BLaER1 treated with 17β-estradiol and CSF1 and Interleukin-3, amounts not matched to agents 10 nM and 100 nM (cell line): ENCODE results near the gene NALCN.

Source experiments
- H3K27ac ChIP-seq, 11 experiments: shearing (Covaris generic); formaldehyde crosslinking; 2 replicates each; pipeline ENCODE4 v1.8.1; 2022
- H3K27me3 ChIP-seq, 11 experiments: shearing (Covaris generic); formaldehyde crosslinking; 2 replicates each; pipeline ENCODE4 v1.8.1; 2022
- H3K36me3 ChIP-seq, 11 experiments: shearing (Covaris generic); formaldehyde crosslinking; 2 replicates each; pipeline ENCODE4 v1.8.1; 2022
- H3K4me1 ChIP-seq, 10 experiments: shearing (Covaris generic); formaldehyde crosslinking; 2 replicates each; pipeline ENCODE4 v1.8.1; 2022
- H3K4me2 ChIP-seq, 11 experiments: shearing (Covaris generic); formaldehyde crosslinking; 2 replicates each; pipeline ENCODE4 v1.8.1; 2022
- H3K4me3 ChIP-seq, 10 experiments: shearing (Covaris generic); formaldehyde crosslinking; 2 replicates each; pipeline ENCODE4 v1.8.1; 2022
- H3K9ac ChIP-seq, 11 experiments: shearing (Covaris generic); formaldehyde crosslinking; 2 replicates each; pipeline ENCODE4 v1.8.1; 2022
- H3K9me3 ChIP-seq, 11 experiments: shearing (Covaris generic); formaldehyde crosslinking; replicated peaks in 1 of 11; 2 replicates each; pipeline ENCODE4 v1.8.1; 2022
- H4K20me1 ChIP-seq, 11 experiments: shearing (Covaris generic); formaldehyde crosslinking; 2 replicates each; pipeline ENCODE4 v1.8.1; 2022
- Cebpa-rat ChIP-seq, 11 experiments: shearing (Covaris generic); IDR thresholded peaks; 2 replicates each; pipeline ENCODE4 v1.8.1; 2022

NALCN gene

DNA sequence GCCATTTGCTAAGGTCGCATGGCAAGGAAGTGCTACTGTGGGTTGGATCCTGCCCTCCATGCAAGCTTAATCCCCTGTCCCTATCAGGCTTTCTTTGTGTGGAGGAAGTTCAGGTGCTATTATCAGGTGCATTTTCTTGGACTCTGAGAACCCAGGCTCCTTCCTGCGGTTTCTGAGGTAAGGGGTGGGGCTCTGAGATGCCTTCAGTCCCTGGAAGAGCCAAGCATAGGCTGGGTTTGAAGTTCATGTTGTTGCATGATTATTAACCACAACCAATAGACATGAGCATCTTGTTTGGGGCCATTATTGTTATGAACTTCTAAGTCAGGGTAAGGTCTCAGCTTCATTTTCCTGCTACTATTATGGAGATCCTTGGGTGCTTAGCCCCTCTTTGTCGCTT is 109.5 kb downstream of the NALCN start:
- H3K27ac ChIP-seq, result no peak overlapping the region
- no peaks in the 10 kb centered on the region for H3K36me3 ChIP-seq
- no peak overlapping the region for H3K4me2 ChIP-seq
- TF ChIP-seq Cebpa-rat (IDR thresholded peaks at IDR 0.05), result no peak
- H3K4me1 ChIP-seq, result peaks cover 0 to 9% (median 0%) of the 10 kb centered on the region in 10 experiments; a peak in 3 of 20 replicates
- no peak overlapping the region for H3K4me3 ChIP-seq
- H3K9me3 ChIP-seq, result 0 out of 22 replicates have a peak, but pooled peaks cover 0 to 6% (median 0%) of the 10 kb centered on the region in 11 experiments
- H3K27me3 ChIP-seq, result no peaks in the 10 kb centered on the region
- no peaks in the 10 kb centered on the region for H4K20me1 ChIP-seq
- H3K9ac ChIP-seq, result no peak overlapping the region

- no peak overlapping the region for H3K9ac ChIP-seq
- H3K4me1 ChIP-seq, result peaks cover 0 to 9% (median 0%) of the 10 kb centered on the region in 10 experiments; a peak in 3 of 20 replicates
- no peak overlapping the region for H3K4me3 ChIP-seq
- no peaks in the 10 kb centered on the region for H4K20me1 ChIP-seq
- H3K27me3 ChIP-seq, result no peaks in the 10 kb centered on the region
- no peaks in the 10 kb centered on the region for H3K36me3 ChIP-seq
- H3K27ac ChIP-seq, result no peak overlapping the region
- no peak for TF ChIP-seq Cebpa-rat (IDR thresholded peaks at IDR 0.05)
- no peak overlapping the region for H3K4me2 ChIP-seq
- 0 out of 22 replicates have a peak, but pooled peaks cover 0 to 6% (median 0%) of the 10 kb centered on the region in 11 experiments for H3K9me3 ChIP-seq
Observed at GRCh38 chr13:101305981-101306411, 110.3 kb downstream of the NALCN start.

GRCh38 chr13:101303521-101303920 is 112.8 kb downstream of the NALCN start:
- no peak overlapping the region for H3K4me3 ChIP-seq
- peak overlapping the region in 3 of 11 experiments; percentile 1 to 59 (median 2); a peak in 4 of 22 replicates for H3K4me2 ChIP-seq
- no peak for TF ChIP-seq Cebpa-rat (IDR thresholded peaks at IDR 0.05)

GRCh38 chr13:101301053-101301452 is 115.3 kb downstream of the NALCN start:
- Histone ChIP-seq H3K9me3 (0 out of 22 replicates have a peak, but pooled peaks cover 0 to 4% (median 0%) of the 10 kb centered on the region in 11 experiments), H3K27me3 (no peaks in the 10 kb centered on the region), H3K4me1 (peaks cover 0 to 9% (median 0%) of the 10 kb centered on the region in 10 experiments; a peak in 3 of 20 replicates), H4K20me1 (no peaks in the 10 kb centered on the region), H3K4me3 (no peak overlapping the region), H3K4me2 (no peak overlapping the region), H3K27ac (no peak overlapping the region), H3K9ac (no peak overlapping the region), H3K36me3 (no peaks in the 10 kb centered on the region)
- TF ChIP-seq Cebpa-rat (IDR thresholded peaks at IDR 0.05), result no peak

More at GRCh38 chr13:101303521-101303920, 112.8 kb downstream of the NALCN start:
- H4K20me1 ChIP-seq, result no peaks in the 10 kb centered on the region
- 0 out of 22 replicates have a peak, but pooled peaks cover 0 to 6% (median 0%) of the 10 kb centered on the region in 11 experiments for H3K9me3 ChIP-seq
- no peaks in the 10 kb centered on the region for H3K36me3 ChIP-seq
- H3K4me1 ChIP-seq, result peaks cover 0 to 9% (median 0%) of the 10 kb centered on the region in 10 experiments; a peak in 3 of 20 replicates
- H3K27me3 ChIP-seq, result no peaks in the 10 kb centered on the region
- no peak overlapping the region for H3K9ac ChIP-seq
- no peak overlapping the region for H3K27ac ChIP-seq

- TF ChIP-seq Cebpa-rat (IDR thresholded peaks at IDR 0.05), result no peak
- Histone ChIP-seq H3K36me3 (no peaks in the 10 kb centered on the region), H3K27me3 (no peaks in the 10 kb centered on the region), H4K20me1 (no peaks in the 10 kb centered on the region), H3K4me1 (peaks cover 0 to 9% (median 0%) of the 10 kb centered on the region in 10 experiments; a peak in 3 of 20 replicates), H3K27ac (no peak overlapping the region), H3K9ac (no peak overlapping the region), H3K4me3 (no peak overlapping the region), H3K4me2 (no peak overlapping the region), H3K9me3 (0 out of 22 replicates have a peak, but pooled peaks cover 0 to 2% (median 0%) of the 10 kb centered on the region in 11 experiments)
Observed at GRCh38 chr13:101300531-101300930, 115.8 kb downstream of the NALCN start.

DNA sequence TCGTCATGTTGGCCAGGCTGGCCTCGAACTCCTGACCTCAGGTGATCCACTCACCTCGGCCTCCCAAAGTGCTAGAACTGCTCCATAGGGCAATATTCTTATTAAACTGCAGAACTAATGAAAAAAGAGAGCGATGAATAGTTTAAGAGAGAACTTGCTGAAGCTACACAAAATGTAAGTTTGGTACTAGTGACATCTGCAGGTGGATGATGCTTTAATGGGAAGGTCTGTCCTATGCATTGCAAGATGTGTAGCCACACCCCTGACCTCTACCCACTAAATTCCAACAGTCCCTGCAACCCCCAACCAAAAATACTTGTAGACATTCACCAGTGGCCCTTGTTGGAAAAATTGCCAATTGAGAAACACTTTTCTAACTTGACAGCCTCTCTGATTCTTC is 117.8 kb downstream of the NALCN start:
- H3K9ac ChIP-seq, result no peak overlapping the region
- TF ChIP-seq Cebpa-rat (IDR thresholded peaks at IDR 0.05), result no peak
- peaks cover 0 to 13% (median 0%) of the 10 kb centered on the region in 11 experiments; a peak in 6 of 22 replicates for H3K9me3 ChIP-seq
- no peaks in the 10 kb centered on the region for H4K20me1 ChIP-seq
- no peak overlapping the region for H3K27ac ChIP-seq
- no peak overlapping the region for H3K4me3 ChIP-seq
- no peak overlapping the region for H3K4me2 ChIP-seq
- H3K36me3 ChIP-seq, result no peaks in the 10 kb centered on the region
- peaks cover 0 to 8% (median 0%) of the 10 kb centered on the region in 10 experiments; a peak in 3 of 20 replicates for H3K4me1 ChIP-seq
- H3K27me3 ChIP-seq, result no peaks in the 10 kb centered on the region

DNA sequence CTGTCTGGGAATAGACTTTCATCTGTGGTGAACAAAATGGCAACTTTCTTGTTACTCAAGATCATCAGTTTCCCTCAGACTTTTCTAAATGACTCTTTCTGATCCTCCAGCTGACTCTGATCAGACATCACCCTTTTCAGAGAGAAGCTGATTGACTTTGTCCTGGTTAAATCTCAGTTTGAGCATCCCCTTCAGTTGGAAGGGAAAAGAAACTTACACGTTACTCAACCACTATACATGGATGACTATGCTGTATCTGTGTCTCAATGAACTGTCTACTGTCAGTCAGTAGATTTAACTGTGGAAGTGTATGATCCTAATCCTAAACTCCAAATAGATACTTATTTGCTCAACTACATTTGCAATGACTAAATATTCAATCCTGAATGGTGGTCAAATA is 118.5 kb downstream of the NALCN start:
- H3K4me1 ChIP-seq, result peaks cover 0 to under 1% (median 0%) of the 10 kb centered on the region in 10 experiments; a peak in 1 of 20 replicates
- TF ChIP-seq Cebpa-rat (IDR thresholded peaks at IDR 0.05), result no peak
- H3K27ac ChIP-seq, result no peak overlapping the region
- peaks cover 0 to 13% (median 0%) of the 10 kb centered on the region in 11 experiments; a peak in 6 of 22 replicates for H3K9me3 ChIP-seq
- H3K4me2 ChIP-seq, result no peak overlapping the region
- no peaks in the 10 kb centered on the region for H3K36me3 ChIP-seq
- H3K4me3 ChIP-seq, result no peak overlapping the region
- no peaks in the 10 kb centered on the region for H3K27me3 ChIP-seq
- no peak overlapping the region for H3K9ac ChIP-seq
- H4K20me1 ChIP-seq, result no peaks in the 10 kb centered on the region

DNA sequence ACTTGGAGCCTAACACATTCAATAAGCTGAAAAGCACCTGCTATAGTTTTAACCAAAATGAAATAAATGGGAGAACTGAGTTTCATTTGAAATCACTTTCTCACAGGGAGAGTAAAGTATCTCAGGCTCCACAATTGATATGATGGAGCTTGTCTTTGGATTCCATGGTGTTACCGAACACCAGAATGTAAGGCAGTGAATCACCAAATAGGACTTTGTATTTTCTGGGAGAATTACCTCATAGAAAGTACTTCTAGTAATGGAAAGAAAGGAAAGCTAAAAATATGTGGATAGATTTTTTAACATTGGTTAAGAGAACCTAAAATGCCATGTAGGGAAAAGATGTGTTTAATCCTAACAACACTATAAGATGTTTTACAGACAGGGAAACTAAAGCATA is 123.6 kb downstream of the NALCN start:
- TF ChIP-seq Cebpa-rat (IDR thresholded peaks at IDR 0.05), result no peak

GRCh38 chr13:101291646-101292515 is 124.4 kb downstream of the NALCN start:
- no peak overlapping the region for H3K9ac ChIP-seq
- H3K36me3 ChIP-seq, result no peaks in the 10 kb centered on the region
- H3K27ac ChIP-seq, result no peak overlapping the region

More for the DNA sequence above, 123.6 kb downstream of the NALCN start:
- Histone ChIP-seq H3K4me2 (no peak overlapping the region), H3K27me3 (no peaks in the 10 kb centered on the region), H3K4me1 (no peaks in the 10 kb centered on the region), H4K20me1 (no peaks in the 10 kb centered on the region), H3K9me3 (peaks cover 0 to 13% (median 0%) of the 10 kb centered on the region in 11 experiments; a peak in 6 of 22 replicates), H3K36me3 (no peaks in the 10 kb centered on the region), H3K27ac (no peak overlapping the region), H3K4me3 (no peak overlapping the region), H3K9ac (no peak overlapping the region)

More at GRCh38 chr13:101291646-101292515, 124.4 kb downstream of the NALCN start:
- Histone ChIP-seq H3K4me2 (no peak overlapping the region), H3K9me3 (peaks cover 0 to 13% (median 0%) of the 10 kb centered on the region in 11 experiments; a peak in 6 of 22 replicates), H4K20me1 (no peaks in the 10 kb centered on the region), H3K27me3 (no peaks in the 10 kb centered on the region), H3K4me1 (no peaks in the 10 kb centered on the region), H3K4me3 (no peak overlapping the region)
- no peak for TF ChIP-seq Cebpa-rat (IDR thresholded peaks at IDR 0.05)
